Measurements from ENCODE around the gene DIS3L2. TPM values are rescaled to one million over a fixed set of nuclear protein-coding genes. Genes with fewer than 3 reads are reported as not detected.
A peak's percentile ranks its signal among the peaks of the same experiment; 100 is the strongest.

DIS3L2 gene
- total and polyA plus RNA-seq, 8 donors = 25.2 to 43.4 (median 36.3) TPM

- intact Hi-C loops (cut with DNase I) = no loop called here
- no peak for ATAC-seq
Observed at GRCh38 chr2:232129483-232129882, 168.0 kb downstream of the DIS3L2 start.

DNA sequence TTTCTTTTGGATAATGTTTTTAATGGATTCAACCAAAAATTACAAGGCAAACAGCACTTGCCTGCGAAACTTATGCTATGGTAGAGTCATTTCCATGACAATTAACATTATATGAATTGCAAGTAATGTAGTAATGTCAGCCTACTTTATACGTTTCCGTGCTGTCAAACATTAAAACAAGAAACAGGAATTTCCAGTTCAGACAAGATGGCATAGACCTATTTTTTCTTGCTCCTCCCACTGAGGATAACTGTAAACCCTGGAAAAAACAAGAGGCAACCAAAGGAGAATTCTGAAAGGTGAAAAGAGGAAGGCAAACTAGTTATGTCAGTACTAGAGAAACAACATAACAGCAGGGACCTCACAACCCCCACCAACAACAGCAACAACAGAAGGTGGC is 170.7 kb downstream of the DIS3L2 start:
- no peaks in the 10 kb centered on the region for H3K9me3 ChIP-seq

More at GRCh38 chr2:232129483-232129882, 168.0 kb downstream of the DIS3L2 start:
- Histone ChIP-seq H3K27me3 (no peaks in the 10 kb centered on the region), H3K9me3 (no peaks in the 10 kb centered on the region), H3K36me3 (peaks cover 0 to 22% of the 10 kb centered on the region in 2 donors), H3K4me1 (no peaks in the 10 kb centered on the region), H3K4me3 (no peak overlapping the region), H3K27ac (no peak overlapping the region)
- peak in 1 of 4 donors; percentile 13 for DNase-seq
- TF ChIP-seq, protein P1, sequence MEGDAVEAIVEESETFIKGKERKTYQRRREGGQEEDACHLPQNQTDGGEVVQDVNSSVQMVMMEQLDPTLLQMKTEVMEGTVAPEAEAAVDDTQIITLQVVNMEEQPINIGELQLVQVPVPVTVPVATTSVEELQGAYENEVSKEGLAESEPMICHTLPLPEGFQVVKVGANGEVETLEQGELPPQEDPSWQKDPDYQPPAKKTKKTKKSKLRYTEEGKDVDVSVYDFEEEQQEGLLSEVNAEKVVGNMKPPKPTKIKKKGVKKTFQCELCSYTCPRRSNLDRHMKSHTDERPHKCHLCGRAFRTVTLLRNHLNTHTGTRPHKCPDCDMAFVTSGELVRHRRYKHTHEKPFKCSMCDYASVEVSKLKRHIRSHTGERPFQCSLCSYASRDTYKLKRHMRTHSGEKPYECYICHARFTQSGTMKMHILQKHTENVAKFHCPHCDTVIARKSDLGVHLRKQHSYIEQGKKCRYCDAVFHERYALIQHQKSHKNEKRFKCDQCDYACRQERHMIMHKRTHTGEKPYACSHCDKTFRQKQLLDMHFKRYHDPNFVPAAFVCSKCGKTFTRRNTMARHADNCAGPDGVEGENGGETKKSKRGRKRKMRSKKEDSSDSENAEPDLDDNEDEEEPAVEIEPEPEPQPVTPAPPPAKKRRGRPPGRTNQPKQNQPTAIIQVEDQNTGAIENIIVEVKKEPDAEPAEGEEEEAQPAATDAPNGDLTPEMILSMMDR (IDR thresholded peaks at IDR 0.05) = no peak

DNA sequence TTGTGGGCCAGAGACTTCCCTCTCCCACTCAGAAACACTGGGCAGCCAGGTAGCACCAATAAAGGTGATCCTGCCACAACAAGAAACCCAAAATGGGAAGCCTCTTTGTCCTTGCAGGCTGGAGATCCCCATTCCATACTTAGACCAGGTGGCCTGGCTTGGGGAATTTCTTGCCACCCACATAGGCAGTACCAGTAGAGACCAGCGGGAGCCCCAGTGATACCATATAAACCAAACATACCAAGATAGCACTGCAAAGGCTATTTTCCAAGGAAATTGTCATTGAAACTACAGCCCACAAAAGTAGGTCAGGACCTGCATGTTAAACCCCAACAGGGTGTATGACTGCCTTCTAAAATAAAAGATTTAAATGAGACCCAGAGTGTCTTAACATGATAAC is 171.6 kb downstream of the DIS3L2 start:
- no peaks in the 10 kb centered on the region for H3K4me1 ChIP-seq
- ATAC-seq (no peak), DNase-seq (no peak)
- no peak overlapping the region for H3K27ac ChIP-seq
- H3K9me3 ChIP-seq = no peaks in the 10 kb centered on the region
- H3K27me3 ChIP-seq = no peaks in the 10 kb centered on the region
- H3K36me3 ChIP-seq = peaks cover 0 to 31% of the 10 kb centered on the region in 2 donors
- TF ChIP-seq, protein P1 (IDR thresholded peaks at IDR 0.05) = no peak
- intact Hi-C loops (cut with DNase I) = no loop called here
- H3K4me3 ChIP-seq = no peak overlapping the region

More for the DNA sequence above, 170.7 kb downstream of the DIS3L2 start:
- Histone ChIP-seq H3K27me3 (no peaks in the 10 kb centered on the region), H3K36me3 (peaks cover 0 to 31% of the 10 kb centered on the region in 2 donors), H3K4me3 (no peak overlapping the region), H3K4me1 (no peaks in the 10 kb centered on the region), H3K27ac (no peak overlapping the region)
- intact Hi-C loops (cut with DNase I) = no loop called here
- peak in 1 of 4 donors; percentile 30 for DNase-seq
- ATAC-seq = no peak
- TF ChIP-seq, protein P1 (IDR thresholded peaks at IDR 0.05) = no peak

GRCh38 chr2:232134939-232135338 is 173.4 kb downstream of the DIS3L2 start:
- no peak for DNase-seq
- H3K36me3 ChIP-seq = peaks cover 0 to 31% of the 10 kb centered on the region in 2 donors
- ATAC-seq = no peak
- TF ChIP-seq, protein P1 (IDR thresholded peaks at IDR 0.05) = no peak
- H3K9me3 ChIP-seq = no peaks in the 10 kb centered on the region
- H3K4me1 ChIP-seq = no peaks in the 10 kb centered on the region
- no peak overlapping the region for H3K4me3 ChIP-seq
- no peaks in the 10 kb centered on the region for H3K27me3 ChIP-seq
- intact Hi-C loops (cut with DNase I) = loop anchor here in 1 of 2 donors (5.0 kb wide), 1 partner anchor 208 kb away; the partner anchor contains the start of gene NPPC
- no peak overlapping the region for H3K27ac ChIP-seq

DNA sequence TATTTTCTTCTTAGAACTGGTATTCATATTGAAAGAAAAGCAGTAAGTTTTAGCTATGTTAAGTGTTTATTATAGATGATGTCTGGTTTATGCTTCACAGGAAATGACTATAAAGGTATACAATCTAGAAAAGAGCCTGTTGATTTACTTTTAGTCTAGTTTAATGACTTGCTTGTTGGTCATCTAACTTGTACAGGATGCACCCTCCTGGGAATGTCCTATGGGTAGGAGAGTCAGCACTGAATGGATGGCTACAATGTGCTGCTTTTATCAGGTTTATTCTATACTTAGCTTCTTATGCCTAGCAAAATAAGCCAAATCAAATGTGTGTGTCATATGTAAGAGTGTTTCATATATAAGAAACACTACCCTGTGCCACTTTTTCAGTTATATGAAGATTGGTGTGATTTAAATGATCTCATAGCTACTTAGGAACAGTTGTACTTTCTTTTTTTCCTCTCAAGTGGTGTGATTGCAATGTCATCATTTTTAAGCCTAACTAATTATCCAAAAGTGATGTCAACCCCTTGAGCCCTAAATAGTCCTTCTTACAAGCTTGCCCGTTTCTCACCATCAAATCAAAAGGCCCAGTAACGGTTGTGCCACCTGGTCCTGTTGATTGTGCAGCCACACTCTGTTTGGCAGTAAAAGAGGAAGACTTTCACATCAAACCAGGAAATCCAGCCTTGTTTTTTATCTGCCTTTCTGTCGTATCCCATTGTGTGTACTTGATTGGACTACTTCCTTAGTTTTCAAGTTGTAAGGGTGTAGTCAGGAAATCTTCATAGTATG is 176.0 kb downstream of the DIS3L2 start:
- no peaks in the 10 kb centered on the region for H3K4me1 ChIP-seq
- TF ChIP-seq, protein P1 (IDR thresholded peaks at IDR 0.05) = no peak
- no peak for ATAC-seq
- H3K27ac ChIP-seq = no peak overlapping the region
- peaks cover 0 to 16% of the 10 kb centered on the region in 2 donors for H3K36me3 ChIP-seq
- H3K9me3 ChIP-seq = no peaks in the 10 kb centered on the region
- no peak overlapping the region for H3K4me3 ChIP-seq
- intact Hi-C loops (cut with DNase I) = loop anchor here in 1 of 2 donors (5.0 kb wide), 1 partner anchor 210 kb away; the partner anchor contains the start of gene NPPC
- no peak for DNase-seq
- no peaks in the 10 kb centered on the region for H3K27me3 ChIP-seq
